Epithelial cell of prostate (primary cell): ENCODE results near the gene KDM1A.

Source experiments
- DNase-seq: peaks from one replicate; pipeline ENCODE4 v3.0.0-alpha.2; 2011; ENCODE audit warnings: low read depth, low spot score
- H3K27ac ChIP-seq: fragments of 450-650 bp; 2 replicates; pipeline ENCODE4 v1.5.1; 2017; ENCODE audit warnings: mild to moderate bottlenecking

KDM1A gene

GRCh38 chr1:23062271-23062670 lies 43.0 kb downstream of the KDM1A start:
- H3K27ac ChIP-seq: peak overlapping the region; percentile 22
- no peak for DNase-seq

DNA sequence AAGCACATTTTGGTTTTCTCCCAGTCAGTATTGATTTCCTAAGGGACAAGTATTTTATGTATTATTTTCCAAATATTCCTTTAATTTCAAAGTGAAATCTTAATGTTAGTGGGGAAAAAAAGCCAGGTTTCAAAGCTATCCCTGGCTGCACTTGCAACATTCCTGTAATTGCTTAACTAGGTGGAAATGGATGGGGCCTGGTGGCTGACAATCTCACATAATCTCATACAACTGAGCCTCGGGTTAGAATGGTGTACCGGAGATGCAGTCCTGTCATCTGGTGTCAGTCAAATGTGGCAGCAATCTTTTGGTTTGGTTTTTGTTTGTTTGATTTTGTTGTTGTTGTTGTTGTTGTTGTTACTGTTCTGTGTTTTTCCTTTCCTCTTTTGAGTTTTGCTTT lies 46.1 kb downstream of the KDM1A start:
- H3K27ac ChIP-seq: no peak overlapping the region
- DNase-seq: no peak

- H3K27ac ChIP-seq: no peak overlapping the region
- DNase-seq: no peak
Observed at GRCh38 chr1:23066075-23066474, 46.8 kb downstream of the KDM1A start.

DNA sequence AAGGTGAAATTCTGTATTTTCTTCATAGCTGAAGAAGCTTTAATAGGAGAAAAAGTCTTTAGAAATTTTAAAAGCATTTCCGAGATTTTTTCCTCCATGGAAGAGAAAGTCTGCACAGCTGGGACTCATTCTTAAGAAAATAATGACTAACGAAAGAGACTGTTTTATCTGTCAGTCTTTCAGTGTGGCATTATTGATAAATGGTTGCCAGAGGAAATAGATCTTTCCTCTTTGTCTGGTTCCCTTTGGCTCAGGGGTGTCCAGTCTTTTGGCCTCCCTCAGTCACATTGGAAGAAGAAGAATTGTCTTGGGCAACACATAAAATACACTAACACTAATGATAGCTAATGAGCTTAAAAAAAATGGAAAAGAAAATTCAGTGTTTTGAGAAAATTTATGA lies 49.9 kb downstream of the KDM1A start:
- DNase-seq: no peak
- no peak overlapping the region for H3K27ac ChIP-seq

DNA sequence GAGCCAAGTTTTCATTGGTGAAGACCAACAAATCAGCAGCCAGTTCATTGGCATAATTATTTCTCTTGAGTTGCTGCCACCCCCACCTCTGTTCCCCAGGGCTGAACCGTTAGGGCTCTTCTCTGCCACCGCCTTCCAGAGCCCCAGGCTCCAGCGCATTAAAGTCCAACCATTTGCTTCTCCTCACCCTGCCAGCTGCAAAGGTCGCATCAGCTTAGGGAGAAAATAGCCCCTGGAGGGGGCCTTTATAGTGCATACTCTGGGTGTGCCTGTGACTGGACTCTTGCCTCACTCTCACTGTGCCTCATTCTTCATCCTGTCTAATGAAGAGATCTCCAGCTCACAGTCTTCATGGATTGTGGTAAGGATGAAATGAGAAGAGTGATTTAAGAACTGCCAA lies 50.4 kb downstream of the KDM1A start:
- no peak overlapping the region for H3K27ac ChIP-seq
- no peak for DNase-seq

GRCh38 chr1:23074012-23074411 lies 54.7 kb downstream of the KDM1A start:
- H3K27ac ChIP-seq: peak overlapping the region; percentile 11
- no peak for DNase-seq

- no peak for DNase-seq
- peak overlapping the region; percentile 23 for H3K27ac ChIP-seq
Observed at GRCh38 chr1:23079025-23079424, 59.8 kb downstream of the KDM1A start.

DNA sequence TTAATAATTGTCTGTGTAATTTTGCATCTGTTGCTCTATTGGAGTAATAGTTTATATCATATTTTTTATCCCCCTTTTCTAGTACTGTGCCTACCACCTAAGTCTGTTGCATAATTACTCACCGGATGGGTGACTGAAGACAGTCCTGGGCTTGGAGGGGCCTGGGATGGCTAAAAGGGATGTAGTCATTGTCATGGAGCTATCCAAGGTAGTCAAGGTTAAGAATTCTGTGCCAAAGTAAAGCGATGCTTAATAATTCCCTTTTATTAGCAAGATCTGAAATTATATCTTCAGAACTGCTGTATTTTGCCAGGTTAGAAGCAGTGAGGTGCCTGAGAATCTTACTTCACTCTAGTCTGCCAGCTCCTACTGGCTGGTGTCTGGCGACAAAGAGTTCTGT lies 61.6 kb downstream of the KDM1A start:
- H3K27ac ChIP-seq: no peak overlapping the region
- no peak for DNase-seq

- DNase-seq: no peak
Observed at GRCh38 chr1:23081376-23081775, 62.1 kb downstream of the KDM1A start.

DNA sequence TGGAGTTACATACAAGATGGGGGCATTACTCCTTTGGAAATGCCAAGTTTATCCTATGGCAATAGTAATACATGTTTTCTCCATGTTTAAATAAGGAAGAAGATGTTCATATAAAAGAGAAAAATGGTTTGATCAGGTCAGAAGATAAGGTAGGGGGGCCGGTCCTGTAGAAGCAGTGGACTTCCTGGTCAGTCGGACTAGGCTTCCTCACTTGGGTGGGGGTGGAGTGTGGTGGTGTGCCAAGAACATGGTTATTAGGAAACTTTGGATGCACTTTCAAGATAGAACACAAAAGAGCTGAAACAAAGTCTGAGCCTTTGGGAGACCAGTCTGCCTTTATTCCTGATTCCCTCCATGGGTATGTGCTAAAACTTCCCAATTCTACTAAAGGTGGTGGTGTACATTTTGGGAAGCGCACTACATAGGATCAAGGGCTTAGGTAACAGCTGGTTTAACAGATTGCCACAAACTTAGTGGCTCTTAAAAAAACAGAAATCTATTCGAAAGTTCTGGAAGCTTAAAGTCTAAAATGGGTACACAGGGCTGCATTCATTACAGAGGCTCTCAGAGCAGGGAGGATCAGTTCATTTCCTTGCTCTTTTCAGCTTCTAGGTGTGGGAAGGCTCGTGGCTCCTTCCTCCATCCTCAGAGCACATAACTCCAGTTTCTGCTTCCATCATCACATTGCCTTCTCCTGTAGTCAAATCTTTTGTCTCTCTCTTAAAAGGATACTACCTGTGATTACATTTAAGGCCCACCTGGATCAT lies 64.6 kb downstream of the KDM1A start:
- DNase-seq: no peak
- H3K27ac ChIP-seq: no peak overlapping the region

More at GRCh38 chr1:23081376-23081775, 62.1 kb downstream of the KDM1A start:
- no peak overlapping the region for H3K27ac ChIP-seq

- no peak overlapping the region for H3K27ac ChIP-seq
- DNase-seq: no peak
Observed at GRCh38 chr1:23084880-23085279, 65.6 kb downstream of the KDM1A start.

DNA sequence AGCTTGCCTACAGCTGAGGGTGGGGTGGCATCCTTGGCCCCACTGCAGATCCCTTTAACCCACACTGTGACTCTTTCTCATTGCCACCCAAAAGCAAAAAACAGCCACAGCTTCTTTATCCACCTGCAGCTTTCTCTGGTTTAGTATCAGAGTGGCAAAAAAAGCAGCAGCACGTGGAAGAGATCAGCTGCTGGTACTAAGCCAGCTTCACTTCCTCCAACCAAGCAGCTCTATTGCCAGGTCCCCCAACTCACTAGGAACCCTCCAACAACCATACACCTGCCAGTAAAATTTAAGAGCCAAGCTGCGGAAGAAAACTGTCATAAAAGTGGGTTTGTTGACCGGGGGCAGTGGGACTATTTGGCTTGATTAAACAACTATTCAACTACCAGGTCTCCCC lies 66.4 kb downstream of the KDM1A start:
- no peak overlapping the region for H3K27ac ChIP-seq
- DNase-seq: no peak

DNA sequence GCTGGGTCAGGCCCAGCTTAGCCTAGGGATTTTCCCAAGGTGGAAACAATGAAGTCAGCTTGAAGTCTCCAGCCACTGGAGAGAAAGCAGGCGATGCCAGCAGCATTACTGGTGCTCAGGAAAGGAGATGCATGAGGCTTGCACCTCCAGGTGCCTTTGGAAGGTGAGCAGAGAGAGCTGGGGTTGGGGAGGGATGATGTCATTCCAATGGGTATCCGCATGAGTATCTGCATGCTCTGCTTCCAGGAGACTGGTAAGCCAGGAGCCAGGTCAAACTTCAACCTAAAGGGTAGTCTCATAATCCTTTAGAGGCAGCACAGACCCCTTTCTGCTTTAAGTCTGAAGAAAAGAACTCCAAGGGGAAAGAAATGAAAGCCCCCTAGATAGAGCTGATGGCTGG lies 68.8 kb downstream of the KDM1A start:
- H3K27ac ChIP-seq: no peak overlapping the region
- DNase-seq: no peak

- DNase-seq: no peak
- no peak overlapping the region for H3K27ac ChIP-seq
Observed at GRCh38 chr1:23090056-23090455, 70.8 kb downstream of the KDM1A start.

GRCh38 chr1:23091545-23091944 lies 72.3 kb downstream of the KDM1A start:
- no peak overlapping the region for H3K27ac ChIP-seq
- no peak for DNase-seq

DNA sequence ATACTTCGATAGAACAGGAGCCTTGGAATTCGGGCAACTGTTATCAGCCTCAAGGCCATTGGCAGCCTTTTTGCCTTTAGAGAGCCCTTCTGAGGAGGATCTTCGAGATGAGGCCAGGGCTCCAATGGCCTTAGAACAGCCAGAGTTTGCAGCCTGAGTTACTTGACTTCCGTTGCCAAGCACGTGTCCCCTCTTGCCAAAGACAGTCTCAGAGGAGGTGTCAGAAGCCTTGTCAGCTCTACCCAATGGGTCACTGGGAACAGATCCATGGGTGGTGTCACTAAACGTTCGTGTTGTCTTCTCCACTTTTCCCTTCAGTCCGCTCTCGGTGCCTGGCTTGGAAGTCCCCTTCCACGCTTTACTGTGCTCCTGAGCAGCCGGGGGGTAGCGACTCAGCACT lies 73.2 kb downstream of the KDM1A start:
- no peak overlapping the region for H3K27ac ChIP-seq

GRCh38 chr1:23097316-23097715 lies 78.0 kb downstream of the KDM1A start:
- no peak for DNase-seq
- no peak overlapping the region for H3K27ac ChIP-seq

More for the DNA sequence above, 73.2 kb downstream of the KDM1A start:
- no peak for DNase-seq

DNA sequence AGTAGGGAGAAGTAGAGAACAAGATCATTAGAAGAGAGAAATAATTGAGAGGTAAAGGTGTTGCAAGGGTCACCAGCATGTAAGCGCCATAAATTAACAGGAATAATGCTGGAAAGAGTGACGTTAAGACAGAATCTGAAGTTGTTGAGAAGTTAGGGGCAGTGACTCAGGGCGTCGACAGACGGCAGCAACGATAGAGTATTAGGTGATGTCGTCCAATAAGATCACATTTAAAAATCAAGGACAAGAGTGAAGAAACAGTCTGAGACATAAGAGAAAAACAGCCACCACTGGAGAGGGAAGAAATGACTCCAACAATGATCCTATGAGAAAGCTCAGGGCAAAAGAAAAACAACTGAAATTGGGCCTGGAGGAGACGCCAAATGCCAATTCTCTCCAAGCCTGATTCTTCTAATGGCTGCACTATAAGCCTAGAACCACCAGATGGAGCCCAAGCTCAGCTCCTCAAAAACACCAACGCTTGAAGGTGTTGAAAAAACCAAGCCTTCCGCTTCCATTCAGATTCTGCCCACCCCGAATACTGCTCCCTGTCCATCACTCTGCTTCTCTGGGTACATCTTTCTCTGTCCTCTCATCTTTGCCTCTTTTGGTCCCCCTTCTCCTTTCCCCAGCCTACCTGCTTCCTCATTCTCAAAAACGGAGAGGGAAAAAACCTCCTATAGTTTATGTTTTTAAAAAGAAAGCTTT lies 79.3 kb downstream of the KDM1A start:
- no peak for DNase-seq
- H3K27ac ChIP-seq: peak overlapping the region; percentile 99

GRCh38 chr1:23099171-23099536 lies 79.9 kb downstream of the KDM1A start:
- H3K27ac ChIP-seq: peak overlapping the region; percentile 99
- DNase-seq: no peak

- H3K27ac ChIP-seq: peak overlapping the region; percentile 99
- peak; percentile 51 for DNase-seq
Observed at GRCh38 chr1:23100074-23100748, 80.9 kb downstream of the KDM1A start.

DNA sequence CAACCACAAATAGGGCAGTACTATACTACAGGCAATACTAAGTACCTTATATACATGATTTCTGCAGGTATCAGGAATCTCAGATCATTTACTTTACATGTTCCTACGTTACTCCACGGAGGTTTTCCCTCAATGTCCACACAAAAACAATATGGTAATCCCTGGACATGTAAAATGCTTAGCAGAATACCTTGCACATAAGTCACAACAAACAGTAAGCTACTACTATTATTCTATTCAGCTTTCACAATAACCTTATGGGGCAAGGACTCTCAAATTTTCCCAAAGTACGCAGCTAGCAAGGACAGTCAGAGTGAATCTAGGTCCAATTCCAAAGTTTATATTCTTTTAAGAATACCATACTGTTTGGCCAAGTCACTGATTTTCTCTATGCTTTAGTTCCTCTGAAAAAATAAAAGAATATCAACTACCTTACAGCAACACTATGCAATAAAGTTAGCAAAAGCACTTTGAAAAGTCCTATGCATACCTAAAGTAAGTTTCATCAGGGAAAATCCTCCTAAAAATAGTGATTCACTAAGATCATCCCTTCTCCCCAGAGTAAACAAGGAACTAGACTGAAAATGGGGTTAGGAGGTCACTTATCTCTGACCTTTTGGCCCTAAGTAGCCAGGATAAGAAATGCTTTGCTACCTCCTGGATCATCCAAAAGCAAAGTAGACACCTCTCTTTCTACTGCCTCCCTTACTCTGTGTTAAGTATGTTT lies 82.0 kb downstream of the KDM1A start:
- H3K27ac ChIP-seq: peak overlapping the region; percentile 99
- DNase-seq: no peak
